ENCODE data around the gene ATF7IP. TPM values are rescaled to one million over a fixed set of nuclear protein-coding genes. Genes with fewer than 3 reads are reported as not detected.
A peak's percentile ranks its signal among the peaks of the same experiment; 100 is the strongest.

Gene ATF7IP
- polyA plus RNA-seq, 3 donors: 16.6 to 51.7 (median 19.2) TPM

DNA sequence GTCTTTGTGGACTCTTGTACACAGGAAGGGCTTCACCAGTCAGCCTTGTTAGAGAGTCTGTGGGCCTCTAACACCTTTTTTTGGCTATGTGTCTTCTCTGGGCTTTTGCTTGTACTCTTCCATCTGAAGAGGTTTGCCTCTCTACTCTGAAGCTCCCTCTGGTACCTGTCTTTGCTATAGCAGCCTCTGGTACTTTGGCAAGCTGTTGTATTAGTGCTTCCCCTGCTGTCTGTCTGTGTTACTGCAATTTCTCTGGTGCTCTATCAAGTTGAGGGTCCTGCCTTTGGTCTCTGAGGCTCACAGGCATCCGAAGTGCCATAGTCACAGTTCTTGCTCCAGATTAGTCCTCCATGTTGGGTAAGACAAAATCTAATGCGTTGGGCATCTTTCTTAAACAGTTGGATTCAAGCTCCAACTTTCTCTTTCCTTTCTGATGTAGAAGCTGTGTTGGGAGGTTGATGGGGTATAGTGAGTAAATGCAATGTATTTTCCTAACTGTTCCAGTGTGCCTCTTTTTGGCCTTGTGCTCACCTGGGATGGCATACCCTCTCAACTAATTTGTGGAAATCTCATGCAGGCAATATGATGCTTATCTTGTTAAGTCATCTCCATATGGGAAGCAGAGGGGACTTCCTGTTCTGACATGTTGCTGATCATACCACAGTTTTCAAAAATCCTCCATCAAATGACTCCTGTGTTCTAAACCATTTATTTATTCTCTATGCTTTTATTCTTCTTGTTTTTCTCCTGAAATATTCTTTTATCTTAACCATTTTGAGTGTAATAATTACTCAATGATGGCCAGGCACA lies 88.8 kb downstream of the ATF7IP start:
- Histone ChIP-seq H3K4me3 (replicated peaks in 1 of 3; ENCODE audit: low read depth in 2 of 3, low read length in 3 of 3) (no peak overlapping the region), H3K27me3 (ENCODE audit: control insufficient read depth in 2 of 2, insufficient read depth in 2 of 2, low read length in 2 of 2) (no peaks in the 10 kb centered on the region), H3K4me1 (ENCODE audit: control insufficient read depth in 1 of 2, insufficient read depth in 2 of 2, low read length in 2 of 2) (no peaks in the 10 kb centered on the region), H2AFZ (ENCODE audit: insufficient read depth, low read depth, low read length, poor library complexity, severe bottlenecking) (no peak overlapping the region), H3K36me3 (replicated peaks in 1 of 2; ENCODE audit: control insufficient read depth in 1 of 2, insufficient read depth in 2 of 2, low read length in 2 of 2) (peaks cover 57 to 93% of the 10 kb centered on the region in 2 donors), H3K9me3 (replicated peaks in 1 of 2; ENCODE audit: control insufficient read depth in 1 of 2, insufficient read depth in 1 of 2, low read length in 2 of 2) (no peaks in the 10 kb centered on the region), H3K27ac (ENCODE audit: low read depth in 1 of 2, low read length in 2 of 2) (peak overlapping the region in 1 of 2 donors; percentile 43), H4K20me1 (ENCODE audit: insufficient read depth, low read length) (peaks cover 57% of the 10 kb centered on the region), H3K79me2 (ENCODE audit: insufficient read depth, low read length) (peaks cover 24% of the 10 kb centered on the region), H3K4me2 (replicated peaks; ENCODE audit: extremely low read depth, low read length, poor library complexity, severe bottlenecking) (no peak overlapping the region), H3K9ac (ENCODE audit: insufficient read depth, low read length, poor library complexity, severe bottlenecking) (no peak overlapping the region)
- intact Hi-C loops (cut with micrococcal nuclease): no loop called here
- peaks cover 16% of the 10 kb centered on the region for H3K4me1 Mint-ChIP-seq
- TF ChIP-seq, protein P1, sequence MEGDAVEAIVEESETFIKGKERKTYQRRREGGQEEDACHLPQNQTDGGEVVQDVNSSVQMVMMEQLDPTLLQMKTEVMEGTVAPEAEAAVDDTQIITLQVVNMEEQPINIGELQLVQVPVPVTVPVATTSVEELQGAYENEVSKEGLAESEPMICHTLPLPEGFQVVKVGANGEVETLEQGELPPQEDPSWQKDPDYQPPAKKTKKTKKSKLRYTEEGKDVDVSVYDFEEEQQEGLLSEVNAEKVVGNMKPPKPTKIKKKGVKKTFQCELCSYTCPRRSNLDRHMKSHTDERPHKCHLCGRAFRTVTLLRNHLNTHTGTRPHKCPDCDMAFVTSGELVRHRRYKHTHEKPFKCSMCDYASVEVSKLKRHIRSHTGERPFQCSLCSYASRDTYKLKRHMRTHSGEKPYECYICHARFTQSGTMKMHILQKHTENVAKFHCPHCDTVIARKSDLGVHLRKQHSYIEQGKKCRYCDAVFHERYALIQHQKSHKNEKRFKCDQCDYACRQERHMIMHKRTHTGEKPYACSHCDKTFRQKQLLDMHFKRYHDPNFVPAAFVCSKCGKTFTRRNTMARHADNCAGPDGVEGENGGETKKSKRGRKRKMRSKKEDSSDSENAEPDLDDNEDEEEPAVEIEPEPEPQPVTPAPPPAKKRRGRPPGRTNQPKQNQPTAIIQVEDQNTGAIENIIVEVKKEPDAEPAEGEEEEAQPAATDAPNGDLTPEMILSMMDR (IDR thresholded peaks at IDR 0.05): peak; percentile 65
- H3K9me3 Mint-ChIP-seq: no peaks in the 10 kb centered on the region
- peaks cover 63 to 76% of the 10 kb centered on the region in 2 donors for H3K36me3 Mint-ChIP-seq
- H3K27ac Mint-ChIP-seq: peak overlapping the region in 5 of 7 donors; percentile 4 to 75 (median 42)
- peak in 2 of 3 donors; percentile 24 to 26 for DNase-seq
- H3K4me3 Mint-ChIP-seq: no peak overlapping the region
- 91% methylated on average over 1 of the region's 2 CpGs for WGBS (ENCODE audit: insufficient coverage)
- H3K27me3 Mint-ChIP-seq (ENCODE audit: low read depth in 3 of 3): no peaks in the 10 kb centered on the region

DNA sequence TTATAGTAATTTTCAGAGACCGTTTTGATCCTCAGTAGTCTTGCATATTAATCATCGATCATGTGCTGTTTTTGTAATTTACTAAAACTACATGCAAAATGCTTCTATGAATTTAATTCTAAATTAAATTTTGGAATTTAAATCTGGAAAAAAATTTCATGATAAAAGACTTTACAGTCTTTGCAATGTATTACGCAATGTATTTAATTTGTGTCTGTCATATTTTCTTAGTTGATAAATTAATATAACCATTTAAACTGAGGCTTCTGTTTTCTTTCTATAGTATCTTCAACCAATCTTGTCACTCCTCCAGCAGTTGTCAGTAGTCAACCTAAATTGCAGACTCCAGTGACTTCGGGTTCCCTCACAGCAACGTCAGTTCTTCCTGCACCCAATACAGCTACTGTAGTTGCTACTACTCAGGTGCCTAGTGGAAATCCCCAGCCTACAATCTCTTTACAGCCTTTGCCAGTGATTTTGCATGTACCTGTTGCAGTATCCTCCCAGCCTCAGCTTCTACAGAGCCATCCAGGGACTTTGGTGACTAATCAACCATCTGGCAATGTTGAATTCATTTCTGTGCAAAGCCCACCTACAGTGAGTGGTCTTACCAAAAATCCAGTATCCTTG lies 94.8 kb downstream of the ATF7IP start:
- intact Hi-C loops (cut with micrococcal nuclease): no loop called here
- H3K27ac Mint-ChIP-seq: no peak overlapping the region
- H3K9me3 Mint-ChIP-seq: peaks cover 0 to 1% (median 0%) of the 10 kb centered on the region in 7 donors
- no peak for DNase-seq
- Histone ChIP-seq H4K20me1 (ENCODE audit: insufficient read depth, low read length) (peaks cover 43% of the 10 kb centered on the region), H2AFZ (ENCODE audit: insufficient read depth, low read depth, low read length, poor library complexity, severe bottlenecking) (no peak overlapping the region), H3K4me1 (ENCODE audit: control insufficient read depth in 1 of 2, insufficient read depth in 2 of 2, low read length in 2 of 2) (no peaks in the 10 kb centered on the region), H3K4me2 (replicated peaks; ENCODE audit: extremely low read depth, low read length, poor library complexity, severe bottlenecking) (no peak overlapping the region), H3K79me2 (ENCODE audit: insufficient read depth, low read length) (peaks cover 7% of the 10 kb centered on the region), H3K27me3 (ENCODE audit: control insufficient read depth in 2 of 2, insufficient read depth in 2 of 2, low read length in 2 of 2) (no peaks in the 10 kb centered on the region), H3K4me3 (replicated peaks in 1 of 3; ENCODE audit: low read depth in 2 of 3, low read length in 3 of 3) (no peak overlapping the region), H3K9me3 (replicated peaks in 1 of 2; ENCODE audit: control insufficient read depth in 1 of 2, insufficient read depth in 1 of 2, low read length in 2 of 2) (no peaks in the 10 kb centered on the region), H3K36me3 (replicated peaks in 1 of 2; ENCODE audit: control insufficient read depth in 1 of 2, insufficient read depth in 2 of 2, low read length in 2 of 2) (peaks cover 75 to 87% of the 10 kb centered on the region in 2 donors), H3K9ac (ENCODE audit: insufficient read depth, low read length, poor library complexity, severe bottlenecking) (no peak overlapping the region), H3K27ac (ENCODE audit: low read depth in 1 of 2, low read length in 2 of 2) (peak overlapping the region in 1 of 2 donors; percentile 10)
- H3K4me3 Mint-ChIP-seq: no peak overlapping the region
- no peaks in the 10 kb centered on the region for H3K4me1 Mint-ChIP-seq
- H3K36me3 Mint-ChIP-seq: peaks cover 58 to 66% of the 10 kb centered on the region in 2 donors
- WGBS (ENCODE audit: insufficient coverage): 97% methylated on average over 2 of the region's 5 CpGs
- TF ChIP-seq, protein P1 (IDR thresholded peaks at IDR 0.05): no peak
- H3K27me3 Mint-ChIP-seq (ENCODE audit: low read depth in 3 of 3): no peaks in the 10 kb centered on the region
